MCF 10A (cell line): ENCODE results near the gene TNC. TPM values are rescaled to one million over a fixed set of nuclear protein-coding genes. Genes with fewer than 3 reads are reported as not detected.

Experiments used
- BruUV-seq: library from RNA; stranded (reverse); fragments of 400-500 nt; replicated peaks from 2 replicates; lab custom pipeline; 2021; lab: Mats Ljungman, UMichigan
- CTCF ChIA-PET: fragments of 300-600 bp; sonication (Branson Sonifier 250); formaldehyde crosslinking; extraction: SDS; loops from one replicate; lab custom pipeline; 2021; ENCODE audit warnings: antibody characterized with exemption, inconsistent platforms; lab: Yijun Ruan, JAX
- POLR2A ChIA-PET: fragments of 300-600, 350-650 bp; sonication (Branson Sonifier 250); formaldehyde crosslinking; extraction: SDS; loops from one replicate; lab custom pipeline; 2020; ENCODE audit warnings: antibody characterized with exemption, inconsistent platforms; lab: Yijun Ruan, JAX
- DNase-seq: peaks from one replicate; pipeline ENCODE4 v3.0.0-alpha.2; 2018; ENCODE audit not compliant: unreplicated experiment
- H3K27ac Mint-ChIP-seq: one replicate; pipeline ENCODE4 v1.8.0; 2022; ENCODE audit warnings: mild to moderate bottlenecking, low read depth, mixed read lengths; ENCODE audit not compliant: unreplicated experiment
- H3K27me3 Mint-ChIP-seq: one replicate; pipeline ENCODE4 v1.8.0; 2022; ENCODE audit warnings: mixed read lengths; ENCODE audit not compliant: insufficient read depth, unreplicated experiment
- H3K36me3 Mint-ChIP-seq: one replicate; pipeline ENCODE4 v1.8.0; 2022; ENCODE audit warnings: mild to moderate bottlenecking, moderate library complexity, mixed read lengths; ENCODE audit not compliant: insufficient read depth, unreplicated experiment
- H3K4me1 Mint-ChIP-seq: one replicate; pipeline ENCODE4 v1.8.0; 2022; ENCODE audit warnings: mixed read lengths; ENCODE audit not compliant: insufficient read depth, unreplicated experiment
- H3K4me3 Mint-ChIP-seq: one replicate; pipeline ENCODE4 v1.8.0; 2022; ENCODE audit warnings: mild to moderate bottlenecking, moderate library complexity, mixed read lengths; ENCODE audit not compliant: unreplicated experiment
- H3K9me3 Mint-ChIP-seq: one replicate; pipeline ENCODE4 v1.8.0; 2022; ENCODE audit warnings: mixed read lengths; ENCODE audit not compliant: unreplicated experiment
- CTCF ChIP-seq: fragments of 200-600 bp; IDR thresholded peaks from one replicate; pipeline ENCODE4 v1.8.0; 2022; ENCODE audit warnings: antibody characterized with exemption, mild to moderate bottlenecking; ENCODE audit not compliant: unreplicated experiment
- intact Hi-C: fragments of 100-400 bp; cut with micrococcal nuclease; formaldehyde crosslinking; loops from 2 replicates; pipeline ENCODE4 v1.14.1; 2022
- total RNA-seq: library from RNA; stranded (reverse); gene quantifications from 2 replicates; pipeline ENCODE4 v1.2.3, GENCODE V29; 2022

TNC gene
- total RNA-seq, 1 experiment from 2014 or later = 49.8 TPM

GRCh38 chr9:115137526-115137925 lies 19.6 kb upstream of the TNC start:
- H3K9me3 Mint-ChIP-seq = peaks cover 6% of the 10 kb centered on the region
- no peak overlapping the region for H3K4me3 Mint-ChIP-seq
- H3K27me3 Mint-ChIP-seq = no peaks in the 10 kb centered on the region
- ChIA-PET POLR2A (no interaction called here), CTCF (no interaction called here)
- intact Hi-C loops = no loop called here
- no peak for TF ChIP-seq CTCF
- H3K4me1 Mint-ChIP-seq = no peaks in the 10 kb centered on the region
- no peak for DNase-seq
- no peaks in the 10 kb centered on the region for H3K36me3 Mint-ChIP-seq
- H3K27ac Mint-ChIP-seq = no peak overlapping the region
- BruUV-seq = no TSS peak

- Mint-ChIP-seq H3K27ac (no peak overlapping the region), H3K4me1 (no peaks in the 10 kb centered on the region), H3K9me3 (peaks cover 2% of the 10 kb centered on the region), H3K4me3 (no peak overlapping the region), H3K27me3 (no peaks in the 10 kb centered on the region), H3K36me3 (no peaks in the 10 kb centered on the region)
- DNase-seq = no peak
- TF ChIP-seq CTCF = no peak
- intact Hi-C loops = no loop called here
- no TSS peak for BruUV-seq
- ChIA-PET CTCF (no interaction called here), POLR2A (no interaction called here)
Observed at GRCh38 chr9:115135821-115136778, 18.1 kb upstream of the TNC start.

- Mint-ChIP-seq H3K27me3 (no peaks in the 10 kb centered on the region), H3K4me3 (no peak overlapping the region), H3K9me3 (no peaks in the 10 kb centered on the region), H3K4me1 (no peaks in the 10 kb centered on the region), H3K36me3 (no peaks in the 10 kb centered on the region), H3K27ac (no peak overlapping the region)
- ChIA-PET CTCF (interaction anchor here (1.4 kb wide), 1 partner anchor 120 kb away, joined by 3 read pairs; no protein-coding TSS in a partner anchor), POLR2A (interaction anchor here (1.3 kb wide), 1 partner anchor 9 kb away, joined by 3 read pairs; no protein-coding TSS in a partner anchor)
- BruUV-seq = no TSS peak
- intact Hi-C loops = no loop called here
- TF ChIP-seq CTCF = no peak
- DNase-seq = no peak
Observed at GRCh38 chr9:115134941-115135340, 17.0 kb upstream of the TNC start.

GRCh38 chr9:115133649-115134048 lies 15.7 kb upstream of the TNC start:
- Mint-ChIP-seq H3K9me3 (no peaks in the 10 kb centered on the region), H3K36me3 (no peaks in the 10 kb centered on the region), H3K4me3 (no peak overlapping the region), H3K27ac (no peak overlapping the region), H3K4me1 (no peaks in the 10 kb centered on the region), H3K27me3 (no peaks in the 10 kb centered on the region)
- no peak for DNase-seq
- CTCF ChIA-PET = interaction anchor here (0.7 to 1.4 kb wide), 4 partner anchors 11 to 216 kb away, joined by 3 read pairs; no protein-coding TSS in a partner anchor
- no peak for TF ChIP-seq CTCF
- BruUV-seq = no TSS peak
- intact Hi-C loops = no loop called here
- POLR2A ChIA-PET = no interaction called here
